A549 (cell line): ENCODE data around the gene C19orf47. TPM values are rescaled to one million over a fixed set of nuclear protein-coding genes. Genes with fewer than 3 reads are reported as not detected.

Experiments
- ATAC-seq, 2 experiments: fragments of 200-7000 bp in 1 of 2; fragments of >200 bp in 1 of 2; cut with Nextera tagmentation in 1 of 2; cut with Tn5 transposase in 1 of 2; 3 replicates each; pipeline versions ENCODE4 v1.8.0 to v1.9.1; 2018 to 2020; ENCODE audit warnings: mild to moderate bottlenecking in 1 of 2, moderate library complexity in 1 of 2
- CTCF ChIA-PET: fragments of 300-600 bp; sonication (Branson Sonifier 250); formaldehyde crosslinking; extraction: SDS; loops from one replicate; lab custom pipeline; 2021; ENCODE audit warnings: antibody characterized with exemption, inconsistent platforms; lab: Yijun Ruan, JAX
- POLR2A ChIA-PET: fragments of 350-600 bp; formaldehyde crosslinking; extraction: SDS; loops from one replicate; lab custom pipeline; 2021; ENCODE audit warnings: antibody characterized with exemption, inconsistent platforms; lab: Yijun Ruan, JAX
- DNase-seq, 2 experiments: peaks; one replicate each; pipeline versions ENCODE4 v3.0.0 to v3.0.0-alpha.2; 2011 to 2016; ENCODE audit warnings: low read depth in 1 of 2, low spot score in 1 of 2
- FAIRE-seq: peaks from 2 replicates; lab custom pipeline; 2011; peaks lifted over from hg19 to GRCh38; lab: Jason Lieb, UNC
- H3K27ac ChIP-seq, 2 experiments: fragments of >200 bp; sonication (Bioruptor Twin); formaldehyde crosslinking; 3 replicates each; pipeline ENCODE4 v1.5.1; 2016 to 2017
- H3K4me1 ChIP-seq: fragments of >200 bp; sonication (Bioruptor Twin); formaldehyde crosslinking; 3 replicates; pipeline ENCODE4 v1.6.1; 2016
- H3K4me2 ChIP-seq: fragments of >200 bp; sonication (Bioruptor Twin); formaldehyde crosslinking; 3 replicates; pipeline ENCODE4 v1.6.1; 2016
- H3K4me3 ChIP-seq: fragments of >200 bp; sonication (Bioruptor Twin); formaldehyde crosslinking; 3 replicates; pipeline ENCODE4 v1.5.1; 2016
- H3K9me3 ChIP-seq: fragments of >200 bp; sonication (Bioruptor Twin); formaldehyde crosslinking; 3 replicates; pipeline ENCODE4 v1.6.1; 2016
- BHLHE40 ChIP-seq: IDR thresholded peaks from 2 replicates; pipeline ENCODE4 v1.6.1; 2012; ENCODE audit warnings: low read depth, low read length, inconsistent platforms
- EP300 ChIP-seq, 2 experiments: fragments of >200 bp; sonication (Bioruptor Twin); formaldehyde crosslinking; IDR thresholded peaks; 2 replicates in 1 of 2; 3 replicates in 1 of 2; pipeline ENCODE4 v1.6.1; 2016 to 2017
- JUN ChIP-seq, 2 experiments: fragments of >200 bp; sonication (Bioruptor Twin); formaldehyde crosslinking; IDR thresholded peaks; 2 replicates in 1 of 2; 3 replicates in 1 of 2; pipeline ENCODE4 v1.6.1; 2016 to 2017
- MAFK ChIP-seq: fragments of 450-650 bp; IDR thresholded peaks from 2 replicates; pipeline ENCODE4 v1.6.1; 2014; ENCODE audit not compliant: partially characterized antibody
- RNF2 ChIP-seq: fragments of 200-600 bp; sonication (generic); IDR thresholded peaks from 2 replicates; pipeline ENCODE4 v1.6.1; 2016; ENCODE audit warnings: low read depth, mild to moderate bottlenecking, antibody characterized with exemption, moderate library complexity, borderline replicate concordance
- SMC3 ChIP-seq: fragments of >200 bp; sonication (Bioruptor Twin); formaldehyde crosslinking; IDR thresholded peaks from 3 replicates; pipeline ENCODE4 v1.6.1; 2018; ENCODE audit warnings: inconsistent platforms
- ZC3H11A ChIP-seq: fragments of 450-650 bp; IDR thresholded peaks from 2 replicates; pipeline ENCODE4 v1.6.1; 2014; ENCODE audit warnings: antibody characterized with exemption, mild to moderate bottlenecking
- WGBS: methylation state at CpG from one replicate; pipeline ENCODE4 v1.1.6; 2017; ENCODE audit errors: missing lambda C conversion rate; 5-methylcytosine and 5-hydroxymethylcytosine counted together
- polyA plus RNA-seq, 4 experiments: library from polyadenylated mRNA; depleted of rRNA in 3 of 4; stranded (reverse); fragments of >200 nt; fragmentation: RNase III in 1 of 4; extraction: RNeasy Plus Mini Kit Qiagen cat#74134 plus additional on column Dnase treatment in 1 of 4; gene quantifications; 2 replicates in 3 of 4; 3 replicates in 1 of 4; pipeline ENCODE4 v1.2.3, GENCODE V29; 2011 to 2017
- small RNA-seq, 6 experiments: library from RNA; depleted of rRNA; stranded (forward); fragments of <200 nt; gene quantifications; one replicate each; pipeline ENCODE3, GENCODE V24; 2012
- TF ChIP-seq, protein P1 (sequence below): IDR thresholded peaks from 2 replicates; pipeline ENCODE4 v1.6.1; 2012
- TF ChIP-seq, protein P2 (sequence below): fragments of 200-600 bp; sonication (generic); IDR thresholded peaks from 2 replicates; pipeline ENCODE4 v1.6.1; 2016; ENCODE audit warnings: antibody characterized with exemption, mild to moderate bottlenecking, moderate library complexity

The C19orf47 gene
- polyA plus RNA-seq, 2 of the 4 experiments (the other 2 are of a cell fraction) = 25.7 to 39.8 TPM

DNA sequence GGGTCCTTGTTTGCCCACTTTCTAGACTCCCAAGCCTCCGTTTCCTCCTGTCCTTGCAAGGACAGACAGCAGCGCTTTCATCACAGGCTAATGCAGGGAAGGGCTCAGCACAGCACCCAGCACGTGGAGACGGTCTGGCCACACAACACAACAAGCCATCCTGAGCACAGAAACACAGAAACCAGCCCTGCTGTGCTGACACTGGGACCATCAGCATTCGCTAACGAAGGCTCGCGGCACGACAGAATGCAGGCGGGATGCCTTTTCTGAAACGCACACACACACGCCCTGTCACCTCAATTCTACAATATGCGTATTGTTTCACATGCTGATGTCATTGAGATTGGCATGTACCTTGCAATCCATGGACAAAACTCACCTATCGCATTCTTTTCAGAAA is 75.9 kb downstream of the C19orf47 start:
- no peak for ATAC-seq
- H3K4me1 ChIP-seq = no peaks in the 10 kb centered on the region
- H3K4me2 ChIP-seq = no peak overlapping the region
- H3K27ac ChIP-seq = no peak overlapping the region
- H3K4me3 ChIP-seq = no peak overlapping the region
- H3K9me3 ChIP-seq = no peaks in the 10 kb centered on the region
- TF ChIP-seq, protein P1, sequence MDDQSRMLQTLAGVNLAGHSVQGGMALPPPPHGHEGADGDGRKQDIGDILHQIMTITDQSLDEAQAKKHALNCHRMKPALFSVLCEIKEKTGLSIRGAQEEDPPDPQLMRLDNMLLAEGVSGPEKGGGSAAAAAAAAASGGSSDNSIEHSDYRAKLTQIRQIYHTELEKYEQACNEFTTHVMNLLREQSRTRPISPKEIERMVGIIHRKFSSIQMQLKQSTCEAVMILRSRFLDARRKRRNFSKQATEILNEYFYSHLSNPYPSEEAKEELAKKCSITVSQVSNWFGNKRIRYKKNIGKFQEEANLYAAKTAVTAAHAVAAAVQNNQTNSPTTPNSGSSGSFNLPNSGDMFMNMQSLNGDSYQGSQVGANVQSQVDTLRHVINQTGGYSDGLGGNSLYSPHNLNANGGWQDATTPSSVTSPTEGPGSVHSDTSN = no peak
- FAIRE-seq = no peak
- WGBS = 95% methylated on average over 14 of the region's 14 CpGs
- POLR2A ChIA-PET = no interaction called here
- no peak for DNase-seq
- CTCF ChIA-PET = interaction anchor here (1.2 kb wide), 1 partner anchor 66 kb away, joined by 3 read pairs; no protein-coding TSS in a partner anchor

GRCh38 chr19:40271706-40272105 is 76.5 kb downstream of the C19orf47 start:
- Histone ChIP-seq H3K4me2 (no peak overlapping the region), H3K9me3 (no peaks in the 10 kb centered on the region), H3K4me3 (no peak overlapping the region), H3K27ac (no peak overlapping the region), H3K4me1 (no peaks in the 10 kb centered on the region)
- CTCF ChIA-PET = interaction anchor here (1.2 to 10.4 kb wide), 3 partner anchors 9 to 66 kb away, joined by 3 to 86 read pairs (median 17); partner anchors contain the start of gene AKT2
- no peak for TF ChIP-seq SMC3
- FAIRE-seq (no peak), ATAC-seq (no peak), DNase-seq (no peak)
- 94% methylated on average over 4 of the region's 4 CpGs for WGBS
- POLR2A ChIA-PET = no interaction called here

GRCh38 chr19:40270362-40271089 is 77.7 kb downstream of the C19orf47 start:
- FAIRE-seq (no peak), DNase-seq (no peak), ATAC-seq (no peak)
- Histone ChIP-seq H3K4me1 (no peaks in the 10 kb centered on the region), H3K4me3 (no peak overlapping the region), H3K4me2 (no peak overlapping the region), H3K27ac (no peak overlapping the region), H3K9me3 (no peaks in the 10 kb centered on the region)
- no peak for TF ChIP-seq ZC3H11A
- no peak for TF ChIP-seq EP300 (IDR thresholded peaks at IDR 0.05)
- TF ChIP-seq BHLHE40 = no peak
- no peak for TF ChIP-seq RNF2
- TF ChIP-seq MAFK = no peak
- TF ChIP-seq JUN (IDR thresholded peaks at IDR 0.05) = no peak
- TF ChIP-seq, protein P2, sequence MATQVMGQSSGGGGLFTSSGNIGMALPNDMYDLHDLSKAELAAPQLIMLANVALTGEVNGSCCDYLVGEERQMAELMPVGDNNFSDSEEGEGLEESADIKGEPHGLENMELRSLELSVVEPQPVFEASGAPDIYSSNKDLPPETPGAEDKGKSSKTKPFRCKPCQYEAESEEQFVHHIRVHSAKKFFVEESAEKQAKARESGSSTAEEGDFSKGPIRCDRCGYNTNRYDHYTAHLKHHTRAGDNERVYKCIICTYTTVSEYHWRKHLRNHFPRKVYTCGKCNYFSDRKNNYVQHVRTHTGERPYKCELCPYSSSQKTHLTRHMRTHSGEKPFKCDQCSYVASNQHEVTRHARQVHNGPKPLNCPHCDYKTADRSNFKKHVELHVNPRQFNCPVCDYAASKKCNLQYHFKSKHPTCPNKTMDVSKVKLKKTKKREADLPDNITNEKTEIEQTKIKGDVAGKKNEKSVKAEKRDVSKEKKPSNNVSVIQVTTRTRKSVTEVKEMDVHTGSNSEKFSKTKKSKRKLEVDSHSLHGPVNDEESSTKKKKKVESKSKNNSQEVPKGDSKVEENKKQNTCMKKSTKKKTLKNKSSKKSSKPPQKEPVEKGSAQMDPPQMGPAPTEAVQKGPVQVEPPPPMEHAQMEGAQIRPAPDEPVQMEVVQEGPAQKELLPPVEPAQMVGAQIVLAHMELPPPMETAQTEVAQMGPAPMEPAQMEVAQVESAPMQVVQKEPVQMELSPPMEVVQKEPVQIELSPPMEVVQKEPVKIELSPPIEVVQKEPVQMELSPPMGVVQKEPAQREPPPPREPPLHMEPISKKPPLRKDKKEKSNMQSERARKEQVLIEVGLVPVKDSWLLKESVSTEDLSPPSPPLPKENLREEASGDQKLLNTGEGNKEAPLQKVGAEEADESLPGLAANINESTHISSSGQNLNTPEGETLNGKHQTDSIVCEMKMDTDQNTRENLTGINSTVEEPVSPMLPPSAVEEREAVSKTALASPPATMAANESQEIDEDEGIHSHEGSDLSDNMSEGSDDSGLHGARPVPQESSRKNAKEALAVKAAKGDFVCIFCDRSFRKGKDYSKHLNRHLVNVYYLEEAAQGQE = no peak
- TF ChIP-seq, protein P1 = no peak
- ChIA-PET POLR2A (no interaction called here), CTCF (interaction anchor here (0.8 to 10.4 kb wide), 4 partner anchors 10 to 130 kb away, joined by 3 to 86 read pairs (median 10); partner anchors contain the start of gene AKT2)
- WGBS = 95% methylated on average over 12 of the region's 12 CpGs

Small RNAs within 50 kb of the gene (small RNA-seq; reads per million reads assigned to genes)
- gene MIR641 (50.7 to 2,278 (median 893) reads per million in 6 experiments), gene MIR6796 (0 reads per million in 6 experiments), gene RF00019 (0 reads per million in 6 experiments), gene RNU6-945P (0 reads per million in 6 experiments)

Other genes with a start within 250 kb of the C19orf47 start
- gene MAP3K10, start 157.0 kb downstream of the C19orf47 start, polyA plus RNA-seq (2011; rRNA removed) = 6.0 and 6.6 TPM in 2 replicates
- 15.0 to 21.0 TPM (median 19.5 TPM) in 3 replicates for gene MAP3K10, start 157.0 kb downstream of the C19orf47 start, polyA plus RNA-seq (2017; fragmentation: RNase III; extraction: RNeasy Plus Mini Kit Qiagen cat#74134 plus additional on column Dnase treatment)
- gene TTC9B, start 130.0 kb downstream of the C19orf47 start, polyA plus RNA-seq (2011; rRNA removed) = not detected in 2 replicates
- gene TTC9B, start 130.0 kb downstream of the C19orf47 start, polyA plus RNA-seq (2017; fragmentation: RNase III; extraction: RNeasy Plus Mini Kit Qiagen cat#74134 plus additional on column Dnase treatment) = 0.04 TPM in 1 of 3 replicates, not detected in the others
- 0.10 and 0.17 TPM in 2 replicates for gene CCNP, start 121.7 kb downstream of the C19orf47 start, polyA plus RNA-seq (2011; rRNA removed)
- gene CCNP, start 121.7 kb downstream of the C19orf47 start, polyA plus RNA-seq (2017; fragmentation: RNase III; extraction: RNeasy Plus Mini Kit Qiagen cat#74134 plus additional on column Dnase treatment) = 0.13 to 0.16 TPM (median 0.15 TPM) in 3 replicates
- 159 and 180 TPM in 2 replicates for gene AKT2, start 63.1 kb downstream of the C19orf47 start, polyA plus RNA-seq (2011; rRNA removed)
- gene AKT2, start 63.1 kb downstream of the C19orf47 start, polyA plus RNA-seq (2017; fragmentation: RNase III; extraction: RNeasy Plus Mini Kit Qiagen cat#74134 plus additional on column Dnase treatment) = 125 to 136 TPM (median 132 TPM) in 3 replicates
- gene PLD3, start 298 bp upstream of the C19orf47 start, polyA plus RNA-seq (2011; rRNA removed) = 290 and 350 TPM in 2 replicates
- 215 to 283 TPM (median 265 TPM) in 3 replicates for gene PLD3, start 298 bp upstream of the C19orf47 start, polyA plus RNA-seq (2017; fragmentation: RNase III; extraction: RNeasy Plus Mini Kit Qiagen cat#74134 plus additional on column Dnase treatment)
- gene HIPK4, start 41.8 kb upstream of the C19orf47 start, polyA plus RNA-seq (2011; rRNA removed) = 0.18 and 0.19 TPM in 2 replicates
- gene HIPK4, start 41.8 kb upstream of the C19orf47 start, polyA plus RNA-seq (2017; fragmentation: RNase III; extraction: RNeasy Plus Mini Kit Qiagen cat#74134 plus additional on column Dnase treatment) = 0.20 to 0.25 TPM (median 0.24 TPM) in 3 replicates
- 1.5 and 1.6 TPM in 2 replicates for gene PRX, start 65.0 kb upstream of the C19orf47 start, polyA plus RNA-seq (2011; rRNA removed)
- gene PRX, start 65.0 kb upstream of the C19orf47 start, polyA plus RNA-seq (2017; fragmentation: RNase III; extraction: RNeasy Plus Mini Kit Qiagen cat#74134 plus additional on column Dnase treatment) = 1.3 to 1.8 TPM (median 1.8 TPM) in 3 replicates
- gene SERTAD1, start 77.6 kb upstream of the C19orf47 start, polyA plus RNA-seq (2011; rRNA removed) = 10.0 and 10.7 TPM in 2 replicates
- 12.5 to 14.9 TPM (median 13.6 TPM) in 3 replicates for gene SERTAD1, start 77.6 kb upstream of the C19orf47 start, polyA plus RNA-seq (2017; fragmentation: RNase III; extraction: RNeasy Plus Mini Kit Qiagen cat#74134 plus additional on column Dnase treatment)
- gene SERTAD3, start 95.9 kb upstream of the C19orf47 start, polyA plus RNA-seq (2011; rRNA removed) = 40.2 and 41.7 TPM in 2 replicates
- gene SERTAD3, start 95.9 kb upstream of the C19orf47 start, polyA plus RNA-seq (2017; fragmentation: RNase III; extraction: RNeasy Plus Mini Kit Qiagen cat#74134 plus additional on column Dnase treatment) = 35.5 to 41.2 TPM (median 39.7 TPM) in 3 replicates
- gene BLVRB, start 117.3 kb upstream of the C19orf47 start, polyA plus RNA-seq (2011; rRNA removed) = 202 and 241 TPM in 2 replicates
- gene BLVRB, start 117.3 kb upstream of the C19orf47 start, polyA plus RNA-seq (2017; fragmentation: RNase III; extraction: RNeasy Plus Mini Kit Qiagen cat#74134 plus additional on column Dnase treatment) = 280 to 298 TPM (median 296 TPM) in 3 replicates
- 1.4 and 2.2 TPM in 2 replicates for gene SPTBN4, start 118.6 kb upstream of the C19orf47 start, polyA plus RNA-seq (2011; rRNA removed)
- gene SPTBN4, start 118.6 kb upstream of the C19orf47 start, polyA plus RNA-seq (2017; fragmentation: RNase III; extraction: RNeasy Plus Mini Kit Qiagen cat#74134 plus additional on column Dnase treatment) = 1.2 to 2.0 TPM (median 1.4 TPM) in 3 replicates
- 75.2 and 79.7 TPM in 2 replicates for gene SHKBP1, start 228.5 kb upstream of the C19orf47 start, polyA plus RNA-seq (2011; rRNA removed)
- 94.9 to 128 TPM (median 123 TPM) in 3 replicates for gene SHKBP1, start 228.5 kb upstream of the C19orf47 start, polyA plus RNA-seq (2017; fragmentation: RNase III; extraction: RNeasy Plus Mini Kit Qiagen cat#74134 plus additional on column Dnase treatment)